ENCODE measurements around the gene ADGRA3. TPM values are rescaled to one million over a fixed set of nuclear protein-coding genes. Genes with fewer than 3 reads are reported as not detected.
A peak's percentile ranks its signal among the peaks of the same experiment; 100 is the strongest.

ADGRA3 gene
- total RNA-seq, 1 experiment from 2014 or later = 35.0 TPM

DNA sequence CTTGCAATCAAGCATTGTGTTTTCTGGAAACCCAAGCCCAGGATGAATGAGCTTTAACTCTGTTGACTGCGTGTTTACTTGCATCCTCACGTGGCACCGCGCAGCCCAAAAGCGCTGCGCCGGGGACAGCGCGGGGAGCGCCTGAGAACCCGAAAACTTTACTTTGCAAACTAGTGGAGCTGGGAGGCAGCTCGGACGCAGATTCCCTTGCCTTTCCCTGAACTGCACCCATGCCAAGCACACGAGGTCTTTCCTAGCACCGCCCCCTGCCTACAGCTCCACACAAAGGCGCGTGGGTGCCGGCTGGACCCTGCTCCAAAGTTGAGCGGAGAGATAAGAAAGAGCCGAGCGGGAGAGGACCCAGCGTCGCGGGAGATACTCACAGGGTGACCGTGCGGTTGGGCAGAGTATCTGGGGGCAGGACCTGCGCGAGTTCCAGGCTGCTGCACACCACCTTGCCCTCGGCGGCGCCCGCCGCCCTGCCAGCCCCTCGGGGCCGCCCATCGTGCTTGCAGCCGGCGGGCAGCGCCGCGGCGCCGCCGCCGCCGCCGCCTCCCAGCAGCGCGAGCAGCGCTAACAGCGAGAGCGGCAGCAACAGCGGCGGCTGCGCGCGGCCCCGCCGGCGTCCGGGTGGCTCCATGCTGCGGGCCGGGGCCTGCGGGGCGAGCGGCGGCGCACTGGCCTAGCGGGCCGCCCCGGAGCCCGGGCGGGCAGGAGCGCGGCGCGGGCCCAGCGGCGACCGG lies 550 bp downstream of the ADGRA3 start:
- Histone ChIP-seq H3K9me3 (no peaks in the 10 kb centered on the region), H3K4me3 (ENCODE audit: low read depth, low read length) (peak overlapping the region; percentile 60), H3K4me1 (peaks cover 11% of the 10 kb centered on the region), H3K27me3 (replicated peaks; ENCODE audit: control insufficient read depth, insufficient read depth, low read length) (no peaks in the 10 kb centered on the region), H3K36me3 (ENCODE audit: control insufficient read depth, insufficient read depth, low read length) (no peaks in the 10 kb centered on the region)
- no TSS peak for BruUV-seq (replicated peaks)
- ChIA-PET CTCF (interaction anchor here (1.0 kb wide), 2 partner anchors 9 to 41 kb away, joined by 3 to 4 read pairs; no protein-coding TSS in a partner anchor), POLR2A (interaction anchor here (0.6 to 1.1 kb wide), 3 partner anchors 9 to 335 kb away, joined by 3 to 4 read pairs (median 3); no protein-coding TSS in a partner anchor)
- Mint-ChIP-seq H3K4me1 (ENCODE audit: low read depth, unreplicated experiment) (peaks cover 10% of the 10 kb centered on the region), H3K36me3 (ENCODE audit: insufficient read depth, unreplicated experiment) (peaks cover 6% of the 10 kb centered on the region), H3K27me3 (ENCODE audit: insufficient read depth, unreplicated experiment) (no peaks in the 10 kb centered on the region), H3K9me3 (ENCODE audit: unreplicated experiment) (no peaks in the 10 kb centered on the region), H3K27ac (ENCODE audit: unreplicated experiment) (peak overlapping the region; percentile 97), H3K4me3 (ENCODE audit: unreplicated experiment) (peak overlapping the region; percentile 95)
- peak; percentile 79 to 83 for DNase-seq
- TF ChIP-seq, protein P1, sequence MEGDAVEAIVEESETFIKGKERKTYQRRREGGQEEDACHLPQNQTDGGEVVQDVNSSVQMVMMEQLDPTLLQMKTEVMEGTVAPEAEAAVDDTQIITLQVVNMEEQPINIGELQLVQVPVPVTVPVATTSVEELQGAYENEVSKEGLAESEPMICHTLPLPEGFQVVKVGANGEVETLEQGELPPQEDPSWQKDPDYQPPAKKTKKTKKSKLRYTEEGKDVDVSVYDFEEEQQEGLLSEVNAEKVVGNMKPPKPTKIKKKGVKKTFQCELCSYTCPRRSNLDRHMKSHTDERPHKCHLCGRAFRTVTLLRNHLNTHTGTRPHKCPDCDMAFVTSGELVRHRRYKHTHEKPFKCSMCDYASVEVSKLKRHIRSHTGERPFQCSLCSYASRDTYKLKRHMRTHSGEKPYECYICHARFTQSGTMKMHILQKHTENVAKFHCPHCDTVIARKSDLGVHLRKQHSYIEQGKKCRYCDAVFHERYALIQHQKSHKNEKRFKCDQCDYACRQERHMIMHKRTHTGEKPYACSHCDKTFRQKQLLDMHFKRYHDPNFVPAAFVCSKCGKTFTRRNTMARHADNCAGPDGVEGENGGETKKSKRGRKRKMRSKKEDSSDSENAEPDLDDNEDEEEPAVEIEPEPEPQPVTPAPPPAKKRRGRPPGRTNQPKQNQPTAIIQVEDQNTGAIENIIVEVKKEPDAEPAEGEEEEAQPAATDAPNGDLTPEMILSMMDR (IDR thresholded peaks at IDR 0.05; ENCODE audit: insufficient read depth in 1 of 2, low read depth in 1 of 2, low read length in 1 of 2, severe bottlenecking in 1 of 2, unreplicated experiment in 1 of 2) = no peak
- intact Hi-C loops (cut with micrococcal nuclease; ENCODE audit: unreplicated experiment) = loop anchor here (5.0 kb wide), 1 partner anchor 103 kb away; no protein-coding TSS in a partner anchor

DNA sequence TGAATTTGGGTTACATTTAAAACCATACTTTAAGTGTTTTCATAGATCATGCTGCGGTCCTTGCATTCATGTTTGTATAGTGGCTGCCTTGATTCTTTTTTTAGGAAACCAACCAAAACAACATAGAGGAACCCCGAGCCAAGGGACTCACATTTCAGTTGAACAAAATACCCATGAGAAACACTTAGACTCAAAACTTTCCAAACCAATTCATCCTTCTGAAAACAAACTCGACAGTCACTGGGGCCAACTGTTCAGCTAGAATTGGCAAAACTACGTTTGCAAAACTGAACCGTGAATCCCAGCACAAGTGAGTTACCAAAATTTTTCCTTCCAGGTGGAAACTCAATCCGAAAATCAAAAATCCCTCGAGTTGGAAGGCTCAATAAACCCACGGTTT lies 1.4 kb downstream of the ADGRA3 start:
- Histone ChIP-seq H3K36me3 (ENCODE audit: control insufficient read depth, insufficient read depth, low read length) (no peaks in the 10 kb centered on the region), H3K9me3 (no peaks in the 10 kb centered on the region), H3K4me3 (ENCODE audit: low read depth, low read length) (peak overlapping the region; percentile 60), H3K27me3 (replicated peaks; ENCODE audit: control insufficient read depth, insufficient read depth, low read length) (no peaks in the 10 kb centered on the region), H3K4me1 (peaks cover 11% of the 10 kb centered on the region)
- DNase-seq = no peak
- intact Hi-C loops (cut with micrococcal nuclease; ENCODE audit: unreplicated experiment) = loop anchor here (1.0 to 5.0 kb wide), 2 partner anchors 10 to 93 kb away; no protein-coding TSS in a partner anchor
- ChIA-PET POLR2A (interaction anchor here (0.8 to 1.1 kb wide), 2 partner anchors 8 to 41 kb away, joined by 3 to 4 read pairs; no protein-coding TSS in a partner anchor), CTCF (interaction anchor here (1.0 kb wide), 1 partner anchor 40 kb away, joined by 3 read pairs; no protein-coding TSS in a partner anchor)
- TF ChIP-seq, protein P1 (IDR thresholded peaks at IDR 0.05; ENCODE audit: insufficient read depth in 1 of 2, low read depth in 1 of 2, low read length in 1 of 2, severe bottlenecking in 1 of 2, unreplicated experiment in 1 of 2) = no peak
- peak overlapping the region; percentile 48 for H3K27ac Mint-ChIP-seq (ENCODE audit: unreplicated experiment)
- peaks cover 6% of the 10 kb centered on the region for H3K36me3 Mint-ChIP-seq (ENCODE audit: insufficient read depth, unreplicated experiment)
- BruUV-seq (replicated peaks) = no TSS peak
- H3K27me3 Mint-ChIP-seq (ENCODE audit: insufficient read depth, unreplicated experiment) = no peaks in the 10 kb centered on the region
- peaks cover 14% of the 10 kb centered on the region for H3K4me1 Mint-ChIP-seq (ENCODE audit: low read depth, unreplicated experiment)
- no peaks in the 10 kb centered on the region for H3K9me3 Mint-ChIP-seq (ENCODE audit: unreplicated experiment)
- H3K4me3 Mint-ChIP-seq (ENCODE audit: unreplicated experiment) = peak overlapping the region; percentile 95

DNA sequence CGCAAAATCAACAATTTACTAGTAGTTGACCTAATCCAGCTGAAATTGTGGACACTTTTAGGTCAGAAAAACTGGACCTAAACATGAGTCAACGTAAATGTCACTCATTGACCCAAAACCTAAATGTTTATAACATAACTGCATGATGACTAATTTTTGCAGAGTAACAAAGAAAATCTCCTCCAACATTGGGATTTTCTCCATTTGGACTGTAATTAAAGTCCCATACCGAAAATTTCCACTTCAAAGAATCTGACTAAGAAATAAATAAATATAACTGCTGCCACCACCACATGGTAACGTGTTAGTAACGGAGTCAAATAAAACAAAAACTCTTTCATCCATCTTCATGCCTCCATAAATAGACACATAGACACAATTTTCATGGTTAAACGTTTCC lies 1.9 kb downstream of the ADGRA3 start:
- TSS peak; percentile 41 for BruUV-seq (replicated peaks)
- Histone ChIP-seq H3K4me3 (ENCODE audit: low read depth, low read length) (peak overlapping the region; percentile 60), H3K36me3 (ENCODE audit: control insufficient read depth, insufficient read depth, low read length) (no peaks in the 10 kb centered on the region), H3K9me3 (no peaks in the 10 kb centered on the region), H3K4me1 (peaks cover 11% of the 10 kb centered on the region), H3K27me3 (replicated peaks; ENCODE audit: control insufficient read depth, insufficient read depth, low read length) (no peaks in the 10 kb centered on the region)
- Mint-ChIP-seq H3K27me3 (ENCODE audit: insufficient read depth, unreplicated experiment) (no peaks in the 10 kb centered on the region), H3K9me3 (ENCODE audit: unreplicated experiment) (no peaks in the 10 kb centered on the region), H3K4me1 (ENCODE audit: low read depth, unreplicated experiment) (peaks cover 14% of the 10 kb centered on the region), H3K4me3 (ENCODE audit: unreplicated experiment) (peak overlapping the region; percentile 95), H3K36me3 (ENCODE audit: insufficient read depth, unreplicated experiment) (peaks cover 7% of the 10 kb centered on the region), H3K27ac (ENCODE audit: unreplicated experiment) (peak overlapping the region; percentile 48)
- intact Hi-C loops (cut with micrococcal nuclease; ENCODE audit: unreplicated experiment) = loop anchor here (1.0 to 5.0 kb wide), 2 partner anchors 10 to 93 kb away; no protein-coding TSS in a partner anchor
- CTCF ChIA-PET = no interaction called here
- TF ChIP-seq, protein P1 (IDR thresholded peaks at IDR 0.05; ENCODE audit: insufficient read depth in 1 of 2, low read depth in 1 of 2, low read length in 1 of 2, severe bottlenecking in 1 of 2, unreplicated experiment in 1 of 2) = no peak
- no peak for DNase-seq
- POLR2A ChIA-PET = interaction anchor here (0.7 to 1.1 kb wide), 2 partner anchors 7 to 11 kb away, joined by 4 to 14 read pairs; no protein-coding TSS in a partner anchor

All from Caco-2 (cell line).